Measurements from ENCODE around the gene PEA15.

DNA sequence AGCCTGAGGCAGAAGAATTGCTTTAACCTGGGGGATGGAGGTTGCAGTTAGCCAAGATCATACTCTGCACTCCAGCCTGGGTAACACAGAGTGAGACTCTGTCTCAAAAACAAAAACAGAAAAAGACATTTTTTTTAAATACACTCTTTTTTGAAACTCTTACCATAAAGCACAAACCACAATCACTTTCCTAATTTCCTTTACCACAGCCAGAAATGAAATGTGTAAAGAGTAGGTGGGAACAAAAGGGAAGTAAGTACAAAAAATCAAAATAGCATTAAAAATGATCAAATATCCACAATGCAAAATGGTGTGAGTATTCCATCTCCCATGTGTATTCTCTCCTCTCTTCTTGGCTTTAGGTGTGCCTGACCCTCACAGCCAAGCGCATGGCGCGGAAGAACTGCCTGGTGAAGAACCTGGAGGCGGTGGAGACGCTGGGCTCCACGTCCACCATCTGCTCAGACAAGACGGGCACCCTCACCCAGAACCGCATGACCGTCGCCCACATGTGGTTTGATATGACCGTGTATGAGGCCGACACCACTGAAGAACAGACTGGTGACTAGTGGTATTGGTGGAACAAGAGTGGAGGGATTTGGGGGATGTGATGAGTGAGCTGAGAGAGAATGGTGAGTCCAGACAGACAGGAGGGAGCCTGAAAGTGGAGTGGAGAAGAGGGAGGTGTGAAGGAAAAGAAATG is 38.9 kb upstream of the PEA15 start:
- TF ChIP-seq, protein P1, sequence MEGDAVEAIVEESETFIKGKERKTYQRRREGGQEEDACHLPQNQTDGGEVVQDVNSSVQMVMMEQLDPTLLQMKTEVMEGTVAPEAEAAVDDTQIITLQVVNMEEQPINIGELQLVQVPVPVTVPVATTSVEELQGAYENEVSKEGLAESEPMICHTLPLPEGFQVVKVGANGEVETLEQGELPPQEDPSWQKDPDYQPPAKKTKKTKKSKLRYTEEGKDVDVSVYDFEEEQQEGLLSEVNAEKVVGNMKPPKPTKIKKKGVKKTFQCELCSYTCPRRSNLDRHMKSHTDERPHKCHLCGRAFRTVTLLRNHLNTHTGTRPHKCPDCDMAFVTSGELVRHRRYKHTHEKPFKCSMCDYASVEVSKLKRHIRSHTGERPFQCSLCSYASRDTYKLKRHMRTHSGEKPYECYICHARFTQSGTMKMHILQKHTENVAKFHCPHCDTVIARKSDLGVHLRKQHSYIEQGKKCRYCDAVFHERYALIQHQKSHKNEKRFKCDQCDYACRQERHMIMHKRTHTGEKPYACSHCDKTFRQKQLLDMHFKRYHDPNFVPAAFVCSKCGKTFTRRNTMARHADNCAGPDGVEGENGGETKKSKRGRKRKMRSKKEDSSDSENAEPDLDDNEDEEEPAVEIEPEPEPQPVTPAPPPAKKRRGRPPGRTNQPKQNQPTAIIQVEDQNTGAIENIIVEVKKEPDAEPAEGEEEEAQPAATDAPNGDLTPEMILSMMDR (IDR thresholded peaks at IDR 0.05; ENCODE audit: low read depth, low read length, missing input control), result no peak
- TF ChIP-seq GABPA (IDR thresholded peaks at IDR 0.05 in 1 of 2, conservative IDR thresholded peaks at IDR 0.05 in 1 of 2) (no peak), SP1 (IDR thresholded peaks at IDR 0.05) (no peak), RXRA (IDR thresholded peaks at IDR 0.05) (no peak), RAD21 (IDR thresholded peaks at IDR 0.05) (no peak), EGR1 (IDR thresholded peaks at IDR 0.05; ENCODE audit: low read depth in 2 of 2) (no peak), NR2F2 (IDR thresholded peaks at IDR 0.05) (no peak), TAF1 (conservative IDR thresholded peaks at IDR 0.05) (no peak), YY1 (IDR thresholded peaks at IDR 0.05) (no peak), JUND (IDR thresholded peaks at IDR 0.05) (no peak)
- TF ChIP-seq, protein P2, sequence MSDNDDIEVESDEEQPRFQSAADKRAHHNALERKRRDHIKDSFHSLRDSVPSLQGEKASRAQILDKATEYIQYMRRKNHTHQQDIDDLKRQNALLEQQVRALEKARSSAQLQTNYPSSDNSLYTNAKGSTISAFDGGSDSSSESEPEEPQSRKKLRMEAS (IDR thresholded peaks at IDR 0.05), result no peak
- TF ChIP-seq, protein P3, sequence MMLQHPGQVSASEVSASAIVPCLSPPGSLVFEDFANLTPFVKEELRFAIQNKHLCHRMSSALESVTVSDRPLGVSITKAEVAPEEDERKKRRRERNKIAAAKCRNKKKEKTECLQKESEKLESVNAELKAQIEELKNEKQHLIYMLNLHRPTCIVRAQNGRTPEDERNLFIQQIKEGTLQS (IDR thresholded peaks at IDR 0.05), result no peak
- TF ChIP-seq, protein P4, sequence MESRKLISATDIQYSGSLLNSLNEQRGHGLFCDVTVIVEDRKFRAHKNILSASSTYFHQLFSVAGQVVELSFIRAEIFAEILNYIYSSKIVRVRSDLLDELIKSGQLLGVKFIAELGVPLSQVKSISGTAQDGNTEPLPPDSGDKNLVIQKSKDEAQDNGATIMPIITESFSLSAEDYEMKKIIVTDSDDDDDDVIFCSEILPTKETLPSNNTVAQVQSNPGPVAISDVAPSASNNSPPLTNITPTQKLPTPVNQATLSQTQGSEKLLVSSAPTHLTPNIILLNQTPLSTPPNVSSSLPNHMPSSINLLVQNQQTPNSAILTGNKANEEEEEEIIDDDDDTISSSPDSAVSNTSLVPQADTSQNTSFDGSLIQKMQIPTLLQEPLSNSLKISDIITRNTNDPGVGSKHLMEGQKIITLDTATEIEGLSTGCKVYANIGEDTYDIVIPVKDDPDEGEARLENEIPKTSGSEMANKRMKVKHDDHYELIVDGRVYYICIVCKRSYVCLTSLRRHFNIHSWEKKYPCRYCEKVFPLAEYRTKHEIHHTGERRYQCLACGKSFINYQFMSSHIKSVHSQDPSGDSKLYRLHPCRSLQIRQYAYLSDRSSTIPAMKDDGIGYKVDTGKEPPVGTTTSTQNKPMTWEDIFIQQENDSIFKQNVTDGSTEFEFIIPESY (IDR thresholded peaks at IDR 0.05), result no peak
- TF ChIP-seq, protein P5, sequence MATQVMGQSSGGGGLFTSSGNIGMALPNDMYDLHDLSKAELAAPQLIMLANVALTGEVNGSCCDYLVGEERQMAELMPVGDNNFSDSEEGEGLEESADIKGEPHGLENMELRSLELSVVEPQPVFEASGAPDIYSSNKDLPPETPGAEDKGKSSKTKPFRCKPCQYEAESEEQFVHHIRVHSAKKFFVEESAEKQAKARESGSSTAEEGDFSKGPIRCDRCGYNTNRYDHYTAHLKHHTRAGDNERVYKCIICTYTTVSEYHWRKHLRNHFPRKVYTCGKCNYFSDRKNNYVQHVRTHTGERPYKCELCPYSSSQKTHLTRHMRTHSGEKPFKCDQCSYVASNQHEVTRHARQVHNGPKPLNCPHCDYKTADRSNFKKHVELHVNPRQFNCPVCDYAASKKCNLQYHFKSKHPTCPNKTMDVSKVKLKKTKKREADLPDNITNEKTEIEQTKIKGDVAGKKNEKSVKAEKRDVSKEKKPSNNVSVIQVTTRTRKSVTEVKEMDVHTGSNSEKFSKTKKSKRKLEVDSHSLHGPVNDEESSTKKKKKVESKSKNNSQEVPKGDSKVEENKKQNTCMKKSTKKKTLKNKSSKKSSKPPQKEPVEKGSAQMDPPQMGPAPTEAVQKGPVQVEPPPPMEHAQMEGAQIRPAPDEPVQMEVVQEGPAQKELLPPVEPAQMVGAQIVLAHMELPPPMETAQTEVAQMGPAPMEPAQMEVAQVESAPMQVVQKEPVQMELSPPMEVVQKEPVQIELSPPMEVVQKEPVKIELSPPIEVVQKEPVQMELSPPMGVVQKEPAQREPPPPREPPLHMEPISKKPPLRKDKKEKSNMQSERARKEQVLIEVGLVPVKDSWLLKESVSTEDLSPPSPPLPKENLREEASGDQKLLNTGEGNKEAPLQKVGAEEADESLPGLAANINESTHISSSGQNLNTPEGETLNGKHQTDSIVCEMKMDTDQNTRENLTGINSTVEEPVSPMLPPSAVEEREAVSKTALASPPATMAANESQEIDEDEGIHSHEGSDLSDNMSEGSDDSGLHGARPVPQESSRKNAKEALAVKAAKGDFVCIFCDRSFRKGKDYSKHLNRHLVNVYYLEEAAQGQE (IDR thresholded peaks at IDR 0.05), result no peak
